ENCODE measurements around the gene LTO1.
A peak's percentile ranks its signal among the peaks of the same experiment; 100 is the strongest.

LTO1 gene

GRCh38 chr11:69662806-69663205 is 12.3 kb downstream of the LTO1 start:
- no peak for TF ChIP-seq CTCF (IDR thresholded peaks at IDR 0.05; ENCODE audit: low read length, missing control alignments)
- no peak for DNase-seq (ENCODE audit: low read depth)
- H3K4me3 ChIP-seq (replicated peaks; ENCODE audit: low read depth, low read length): no peak overlapping the region

DNA sequence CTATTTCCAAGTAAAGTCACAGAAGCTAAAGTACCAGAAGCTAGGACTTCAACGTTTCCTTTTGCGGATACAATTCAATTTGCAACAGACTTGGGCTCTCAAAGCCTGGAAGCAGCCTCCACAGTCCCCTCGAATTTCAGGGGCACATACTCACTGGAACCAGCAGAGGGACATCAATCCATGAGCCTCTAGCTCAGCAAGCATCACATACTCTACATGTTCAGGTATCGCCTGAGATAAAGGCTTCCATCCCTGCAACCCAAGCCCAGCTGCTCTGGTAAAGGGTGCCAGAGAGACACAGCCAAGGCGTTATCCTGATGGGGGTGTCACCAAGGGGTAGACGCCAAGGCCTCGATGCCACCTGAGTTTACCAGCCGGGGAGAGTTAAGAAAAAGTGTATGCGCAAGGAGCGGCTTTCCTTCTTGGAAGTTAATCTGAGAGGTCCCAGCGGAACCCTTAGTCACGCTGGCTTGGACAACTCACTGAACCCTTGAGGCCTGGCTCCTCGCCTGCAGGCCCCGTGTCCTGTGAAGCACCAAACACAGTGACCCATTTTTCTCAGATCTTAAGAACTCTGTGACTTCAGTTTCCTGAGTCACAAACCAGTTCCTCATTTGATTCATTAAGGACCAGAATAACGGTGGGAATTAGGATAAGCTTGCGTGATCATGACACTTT is 13.0 kb downstream of the LTO1 start:
- H3K4me3 ChIP-seq (replicated peaks; ENCODE audit: low read depth, low read length): no peak overlapping the region
- no peak for DNase-seq (ENCODE audit: low read depth)
- TF ChIP-seq CTCF (IDR thresholded peaks at IDR 0.05; ENCODE audit: low read length, missing control alignments): peak; percentile 26

GRCh38 chr11:69661413-69661715 is 13.8 kb downstream of the LTO1 start:
- no peak for DNase-seq (ENCODE audit: low read depth)
- no peak overlapping the region for H3K4me3 ChIP-seq (replicated peaks; ENCODE audit: low read depth, low read length)
- no peak for TF ChIP-seq CTCF (IDR thresholded peaks at IDR 0.05; ENCODE audit: low read length, missing control alignments)

- no peak for DNase-seq (ENCODE audit: low read depth)
- no peak for TF ChIP-seq CTCF (IDR thresholded peaks at IDR 0.05; ENCODE audit: low read length, missing control alignments)
- H3K4me3 ChIP-seq (replicated peaks; ENCODE audit: low read depth, low read length): no peak overlapping the region
Measured at GRCh38 chr11:69660001-69660500, 15.1 kb downstream of the LTO1 start.

GRCh38 chr11:69659591-69659990 is 15.6 kb downstream of the LTO1 start:
- no peak for DNase-seq (ENCODE audit: low read depth)
- no peak overlapping the region for H3K4me3 ChIP-seq (replicated peaks; ENCODE audit: low read depth, low read length)
- no peak for TF ChIP-seq CTCF (IDR thresholded peaks at IDR 0.05; ENCODE audit: low read length, missing control alignments)

DNA sequence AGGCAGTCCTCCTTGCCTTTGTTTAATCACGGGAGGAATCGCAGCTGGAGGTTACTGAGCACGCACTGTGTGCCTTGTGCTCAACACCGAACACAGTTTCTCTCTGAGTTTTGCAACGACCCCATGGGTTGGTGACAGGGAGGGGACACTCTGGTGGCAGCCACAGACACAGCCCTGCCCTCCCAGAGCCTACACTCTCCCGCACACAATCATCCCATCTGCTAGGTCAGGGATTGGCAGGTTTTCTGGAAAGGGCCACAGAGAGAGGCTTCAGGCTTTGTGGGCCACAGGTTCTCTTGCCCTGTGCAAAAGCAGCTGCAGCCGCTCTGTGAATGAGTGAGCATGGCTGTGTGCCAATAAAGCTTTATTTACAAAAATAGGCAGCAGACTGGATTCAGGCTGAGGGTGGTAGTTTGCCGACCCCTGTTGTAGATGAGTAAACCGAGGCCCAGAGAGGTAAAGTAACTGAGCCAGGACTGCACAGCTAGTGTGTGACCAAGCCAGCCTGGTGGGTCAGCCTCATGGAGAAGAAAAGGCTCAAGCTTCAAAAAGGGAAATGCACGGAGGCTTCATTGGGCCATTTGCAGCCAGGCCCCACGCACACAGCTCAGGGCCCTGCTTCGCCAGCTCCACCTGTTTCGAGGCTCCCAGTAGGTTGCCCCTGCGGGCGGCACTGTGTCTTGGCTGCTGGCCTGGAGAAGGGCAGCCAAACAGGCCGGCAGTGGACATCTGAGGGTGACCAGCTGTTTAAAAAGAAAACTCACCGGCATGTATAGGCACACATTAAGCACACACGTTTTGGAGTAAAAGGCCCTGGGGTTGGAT is 16.3 kb downstream of the LTO1 start:
- H3K4me3 ChIP-seq (replicated peaks; ENCODE audit: low read depth, low read length): no peak overlapping the region
- no peak for TF ChIP-seq CTCF (IDR thresholded peaks at IDR 0.05; ENCODE audit: low read length, missing control alignments)
- DNase-seq (ENCODE audit: low read depth): no peak
